K562 (cell line): ENCODE results near the gene ANKRD2. TPM values are rescaled to one million over a fixed set of nuclear protein-coding genes. Genes with fewer than 3 reads are reported as not detected.
A peak's percentile ranks its signal among the peaks of the same experiment; 100 is the strongest.

ENCODE experiments used
- ATAC-seq: fragments of 200-7000 bp; cut with Tn5 transposase; 3 replicates; pipeline ENCODE4 v1.9.1; 2020; ENCODE audit warnings: moderate library complexity
- BruUV-seq: library from RNA; stranded (reverse); fragments of 400-500 nt; replicated peaks from 2 replicates; lab custom pipeline; 2021; lab: Mats Ljungman, UMichigan
- CTCF ChIA-PET: fragments of 300-600 bp; formaldehyde crosslinking; extraction: SDS; loops from one replicate; lab custom pipeline; 2021; ENCODE audit warnings: low intra/inter-chr PET ratio; lab: Yijun Ruan, JAX
- POLR2A ChIA-PET: fragments of 300-600, 350-650 bp; sonication (Branson Sonifier 250); formaldehyde crosslinking; extraction: SDS; loops from one replicate; lab custom pipeline; 2021; ENCODE audit warnings: antibody characterized with exemption, inconsistent platforms; lab: Yijun Ruan, JAX
- DNase-seq, 4 experiments: peaks; one replicate each; pipeline versions ENCODE4 v3.0.0 to v3.0.0-alpha.2; 2011 to 2018; ENCODE audit warnings: low spot score in 3 of 4, mixed read lengths in 3 of 4; ENCODE audit errors: extremely low read depth in 1 of 4
- FAIRE-seq: peaks from 2 replicates; lab custom pipeline; 2011; peaks lifted over from hg19 to GRCh38; lab: Jason Lieb, UNC
- H2AFZ ChIP-seq: 2 replicates; pipeline ENCODE4 v1.6.0; 2011; ENCODE audit warnings: low read depth, low read length, control low read depth, inconsistent platforms
- H3K27ac ChIP-seq: fragments of 200-600 bp; 3 replicates; pipeline ENCODE4 v1.8.0; 2011; ENCODE audit warnings: low read depth, mild to moderate bottlenecking, control low read depth, inconsistent platforms, low read length, moderate library complexity, mixed read lengths; ENCODE audit errors: extremely low read depth
- H3K27me3 ChIP-seq, 2 experiments: fragments of 300-600 bp in 1 of 2; 2 replicates in 1 of 2; 3 replicates in 1 of 2; pipeline versions ENCODE4 v1.6.0 to v1.8.0; 2011; ENCODE audit warnings: inconsistent platforms in 2 of 2, low read length in 2 of 2, mild to moderate bottlenecking in 1 of 2, mixed read lengths in 1 of 2, moderate library complexity in 1 of 2; ENCODE audit not compliant: control insufficient read depth in 2 of 2, insufficient read depth in 2 of 2
- H3K36me3 ChIP-seq: fragments of 300-600 bp; 3 replicates; pipeline ENCODE4 v1.8.0; 2011; ENCODE audit warnings: mild to moderate bottlenecking, low read length, inconsistent platforms; ENCODE audit not compliant: control insufficient read depth, insufficient read depth
- H3K4me1 ChIP-seq, 2 experiments: fragments of 200-600 bp in 1 of 2; replicated peaks in 1 of 2; 2 replicates in 1 of 2; 3 replicates in 1 of 2; pipeline versions ENCODE4 v1.5.1 to v1.8.0; 2011; ENCODE audit warnings: inconsistent platforms in 2 of 2, low read length in 2 of 2, mild to moderate bottlenecking in 1 of 2, mixed read lengths in 1 of 2, moderate library complexity in 1 of 2; ENCODE audit not compliant: control insufficient read depth in 2 of 2, insufficient read depth in 2 of 2
- H3K4me2 ChIP-seq: 2 replicates; pipeline ENCODE4 v1.6.1; 2011; ENCODE audit warnings: low read length, control low read depth, inconsistent platforms, mixed read lengths; ENCODE audit not compliant: insufficient read depth
- H3K4me3 ChIP-seq: fragments of 200-600 bp; sonication (generic), shearing (Covaris generic); 2 replicates; pipeline ENCODE4 v1.5.1; 2016; ENCODE audit warnings: control low read depth, inconsistent platforms
- H3K79me2 ChIP-seq: fragments of 200-600 bp; 3 replicates; pipeline ENCODE4 v1.8.0; 2011; ENCODE audit warnings: low read length, inconsistent platforms; ENCODE audit not compliant: control insufficient read depth, insufficient read depth
- H3K9ac ChIP-seq, 2 experiments: 2 replicates each; pipeline versions ENCODE4 v1.6.0 to v1.6.1; 2011; ENCODE audit warnings: low read depth in 2 of 2, low read length in 2 of 2, control low read depth in 1 of 2, inconsistent platforms in 1 of 2, mild to moderate bottlenecking in 1 of 2, mixed read lengths in 1 of 2; ENCODE audit not compliant: insufficient read depth in 1 of 2
- H3K9me1 ChIP-seq: one replicate; pipeline ENCODE4 v1.6.0; 2011; ENCODE audit warnings: inconsistent platforms, mild to moderate bottlenecking, low read length, moderate library complexity; ENCODE audit not compliant: control insufficient read depth, insufficient read depth
- H3K9me3 ChIP-seq: replicated peaks from 2 replicates; pipeline ENCODE4 v1.5.1; 2011; ENCODE audit warnings: low read depth, low read length, inconsistent platforms; ENCODE audit not compliant: control insufficient read depth, insufficient read depth
- H4K20me1 ChIP-seq: replicated peaks from 2 replicates; pipeline ENCODE4 v1.6.1; 2011; ENCODE audit warnings: low read length, inconsistent platforms, mixed read lengths; ENCODE audit not compliant: control insufficient read depth, insufficient read depth
- CTBP1 ChIP-seq: fragments of 450-650 bp; IDR thresholded peaks from 2 replicates; pipeline ENCODE4 v1.6.1; 2016; ENCODE audit warnings: borderline replicate concordance
- PBX2 ChIP-seq, 2 experiments: IDR thresholded peaks in 1 of 2; conservative IDR thresholded peaks in 1 of 2; 2 replicates each; pipeline ENCODE4 v1.6.1; 2016; ENCODE audit warnings: low read depth in 2 of 2, mild to moderate bottlenecking in 1 of 2, missing compliant biosample characterization in 1 of 2, missing genetic modification characterization in 1 of 2, moderate library complexity in 1 of 2
- ZNF280B ChIP-seq: fragments of 250-450 bp; sonication (Bioruptor Pico); IDR thresholded peaks from 2 replicates; pipeline ENCODE4 v1.5.1; 2021; ENCODE audit warnings: mild to moderate bottlenecking
- ZNF445 ChIP-seq: fragments of 250-450 bp; sonication (Bioruptor Pico); IDR thresholded peaks from 2 replicates; pipeline ENCODE4 v1.4.0; 2020; ENCODE audit warnings: low read depth, mild to moderate bottlenecking, moderate library complexity
- ZNF561 ChIP-seq: fragments of 450-650 bp; formaldehyde crosslinking; conservative IDR thresholded peaks from 2 replicates; pipeline ENCODE4 v1.4.0; 2020; ENCODE audit warnings: mild to moderate bottlenecking, moderate library complexity
- WGBS: fragments of 100-300 bp; shearing (Covaris generic); methylation state at CpG from one replicate; pipeline ENCODE4 v1.1.6; 2016; ENCODE audit warnings: low coverage, mixed read lengths; ENCODE audit not compliant: insufficient coverage; ENCODE audit errors: missing lambda C conversion rate; 5-methylcytosine and 5-hydroxymethylcytosine counted together
- in situ Hi-C: fragments of 300-500 bp; cut with MboI; formaldehyde crosslinking; loops from 4 replicates; pipeline ENCODE4 v1.15.0; 2018; ENCODE audit warnings: inconsistent platforms, mixed read lengths
- intact Hi-C: fragments of 100-400 bp; cut with micrococcal nuclease; formaldehyde crosslinking; loops from 2 replicates; pipeline ENCODE4 v1.14.2; 2022
- polyA plus RNA-seq, 8 experiments: library from polyadenylated mRNA; depleted of rRNA in 4 of 8; stranded (reverse) in 5 of 8; unstranded in 3 of 8; fragments of >200 nt; fragmentation: Nextera tagmentation in 2 of 8; fragmentation: Illumina TruSeq in 1 of 8; extraction: Ambion mirVana in 2 of 8; extraction: Trizol in 1 of 8; gene quantifications; 2 replicates each; pipeline versions ENCODE4 v1.2.1 to v1.2.3, GENCODE V29; 2011 to 2014; ENCODE audit warnings: inconsistent platforms in 1 of 8, missing spikeins in 1 of 8
- total RNA-seq, 7 experiments: library from RNA; depleted of rRNA in 6 of 7; stranded (reverse); fragments of >200 nt in 6 of 7; fragmentation: Illumina TruSeq in 2 of 7; extraction: Trizol in 2 of 7; gene quantifications; 2 replicates each; pipeline versions ENCODE4 v1.2.1 to v1.2.3, GENCODE V29; 2011 to 2021; ENCODE audit warnings: low replicate concordance in 1 of 7
- TF ChIP-seq, protein P1 (sequence below): fragments of 450-650 bp; IDR thresholded peaks from 2 replicates; pipeline ENCODE4 v1.6.1; 2016
- TF ChIP-seq, protein P2 (sequence below), 3 experiments: fragments of 200-800 bp in 1 of 3; fragments of 250-450 bp in 1 of 3; fragments of 450-650 bp in 1 of 3; sonication (Bioruptor Pico) in 1 of 3; sonication (Bioruptor generic) in 1 of 3; formaldehyde crosslinking in 1 of 3; IDR thresholded peaks; 2 replicates each; pipeline versions ENCODE4 v1.6.1 to v1.8.0; 2016 to 2022; ENCODE audit warnings: mild to moderate bottlenecking in 2 of 3, missing genetic modification characterization in 2 of 3, missing compliant biosample characterization in 1 of 3, moderate library complexity in 1 of 3
- TF ChIP-seq, protein P3 (sequence below): sonication (generic); formaldehyde crosslinking; IDR thresholded peaks from 2 replicates; pipeline ENCODE4 v1.8.0; 2022; ENCODE audit warnings: mild to moderate bottlenecking, missing genetic modification reagents, borderline replicate concordance

Gene ANKRD2
- total and polyA plus RNA-seq, 9 of the 15 experiments (the other 6 are each of a cell fraction or from before 2014, with no cell fraction given): not detected

- peak; percentile 77 for ATAC-seq
- Histone ChIP-seq H3K9ac (no peak overlapping the region), H3K27me3 (no peaks in the 10 kb centered on the region), H3K4me3 (no peak overlapping the region), H3K9me3 (no peaks in the 10 kb centered on the region), H3K9me1 (no peaks in the 10 kb centered on the region), H3K79me2 (no peaks in the 10 kb centered on the region), H3K36me3 (no peaks in the 10 kb centered on the region), H3K4me1 (peaks cover 15 to 21% of the 10 kb centered on the region in 2 experiments; a peak in 4 of 5 replicates), H3K4me2 (0 out of 2 replicates have a peak overlapping the region, but pooled peaks have one; percentile 6), H4K20me1 (no peaks in the 10 kb centered on the region), H2AFZ (peak overlapping the region; percentile 43), H3K27ac (peak overlapping the region; percentile 52; the same call in 2 of the 3 replicates)
- in situ Hi-C loops: no loop called here
- ChIA-PET CTCF (no interaction called here), POLR2A (no interaction called here)
- DNase-seq: peak; percentile 54 to 68 (median 58)
- no TSS peak for BruUV-seq
- FAIRE-seq: peak; percentile 91
- intact Hi-C loops: no loop called here
- 5% methylated on average over 4 of the region's 10 CpGs for WGBS
- TF ChIP-seq CTBP1 (peak; percentile 83), ZNF561 (CRISPR knock-in tag) (no peak), ZNF280B (no peak), ZNF445 (CRISPR knock-in tag) (no peak), PBX2 (CRISPR knock-in tag; IDR thresholded peaks at IDR 0.05; ENCODE audit: low read depth) (no peak), PBX2 (tag; conservative IDR thresholded peaks at IDR 0.05; ENCODE audit: low read depth) (no peak)
- TF ChIP-seq, protein P1, sequence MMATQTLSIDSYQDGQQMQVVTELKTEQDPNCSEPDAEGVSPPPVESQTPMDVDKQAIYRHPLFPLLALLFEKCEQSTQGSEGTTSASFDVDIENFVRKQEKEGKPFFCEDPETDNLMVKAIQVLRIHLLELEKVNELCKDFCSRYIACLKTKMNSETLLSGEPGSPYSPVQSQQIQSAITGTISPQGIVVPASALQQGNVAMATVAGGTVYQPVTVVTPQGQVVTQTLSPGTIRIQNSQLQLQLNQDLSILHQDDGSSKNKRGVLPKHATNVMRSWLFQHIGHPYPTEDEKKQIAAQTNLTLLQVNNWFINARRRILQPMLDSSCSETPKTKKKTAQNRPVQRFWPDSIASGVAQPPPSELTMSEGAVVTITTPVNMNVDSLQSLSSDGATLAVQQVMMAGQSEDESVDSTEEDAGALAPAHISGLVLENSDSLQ: peak; percentile 40; the same call in 1 of the 2 replicates
- TF ChIP-seq, protein P2, sequence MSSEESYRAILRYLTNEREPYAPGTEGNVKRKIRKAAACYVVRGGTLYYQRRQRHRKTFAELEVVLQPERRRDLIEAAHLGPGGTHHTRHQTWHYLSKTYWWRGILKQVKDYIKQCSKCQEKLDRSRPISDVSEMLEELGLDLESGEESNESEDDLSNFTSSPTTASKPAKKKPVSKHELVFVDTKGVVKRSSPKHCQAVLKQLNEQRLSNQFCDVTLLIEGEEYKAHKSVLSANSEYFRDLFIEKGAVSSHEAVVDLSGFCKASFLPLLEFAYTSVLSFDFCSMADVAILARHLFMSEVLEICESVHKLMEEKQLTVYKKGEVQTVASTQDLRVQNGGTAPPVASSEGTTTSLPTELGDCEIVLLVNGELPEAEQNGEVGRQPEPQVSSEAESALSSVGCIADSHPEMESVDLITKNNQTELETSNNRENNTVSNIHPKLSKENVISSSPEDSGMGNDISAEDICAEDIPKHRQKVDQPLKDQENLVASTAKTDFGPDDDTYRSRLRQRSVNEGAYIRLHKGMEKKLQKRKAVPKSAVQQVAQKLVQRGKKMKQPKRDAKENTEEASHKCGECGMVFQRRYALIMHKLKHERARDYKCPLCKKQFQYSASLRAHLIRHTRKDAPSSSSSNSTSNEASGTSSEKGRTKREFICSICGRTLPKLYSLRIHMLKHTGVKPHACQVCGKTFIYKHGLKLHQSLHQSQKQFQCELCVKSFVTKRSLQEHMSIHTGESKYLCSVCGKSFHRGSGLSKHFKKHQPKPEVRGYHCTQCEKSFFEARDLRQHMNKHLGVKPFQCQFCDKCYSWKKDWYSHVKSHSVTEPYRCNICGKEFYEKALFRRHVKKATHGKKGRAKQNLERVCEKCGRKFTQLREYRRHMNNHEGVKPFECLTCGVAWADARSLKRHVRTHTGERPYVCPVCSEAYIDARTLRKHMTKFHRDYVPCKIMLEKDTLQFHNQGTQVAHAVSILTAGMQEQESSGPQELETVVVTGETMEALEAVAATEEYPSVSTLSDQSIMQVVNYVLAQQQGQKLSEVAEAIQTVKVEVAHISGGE (CRISPR knock-in tag; IDR thresholded peaks at IDR 0.05): no peak
- TF ChIP-seq, protein P3, sequence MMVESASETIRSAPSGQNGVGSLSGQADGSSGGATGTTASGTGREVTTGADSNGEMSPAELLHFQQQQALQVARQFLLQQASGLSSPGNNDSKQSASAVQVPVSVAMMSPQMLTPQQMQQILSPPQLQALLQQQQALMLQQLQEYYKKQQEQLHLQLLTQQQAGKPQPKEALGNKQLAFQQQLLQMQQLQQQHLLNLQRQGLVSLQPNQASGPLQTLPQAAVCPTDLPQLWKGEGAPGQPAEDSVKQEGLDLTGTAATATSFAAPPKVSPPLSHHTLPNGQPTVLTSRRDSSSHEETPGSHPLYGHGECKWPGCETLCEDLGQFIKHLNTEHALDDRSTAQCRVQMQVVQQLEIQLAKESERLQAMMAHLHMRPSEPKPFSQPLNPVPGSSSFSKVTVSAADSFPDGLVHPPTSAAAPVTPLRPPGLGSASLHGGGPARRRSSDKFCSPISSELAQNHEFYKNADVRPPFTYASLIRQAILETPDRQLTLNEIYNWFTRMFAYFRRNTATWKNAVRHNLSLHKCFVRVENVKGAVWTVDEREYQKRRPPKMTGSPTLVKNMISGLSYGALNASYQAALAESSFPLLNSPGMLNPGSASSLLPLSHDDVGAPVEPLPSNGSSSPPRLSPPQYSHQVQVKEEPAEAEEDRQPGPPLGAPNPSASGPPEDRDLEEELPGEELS (CRISPR knock-in tag): no peak
Measured at GRCh38 chr10:97543025-97543546, 29.5 kb upstream of the ANKRD2 start.
